GM18526 (cell line): Measurements from ENCODE around the gene TWNK.

ENCODE experiments used
- POLR2A ChIP-seq: IDR thresholded peaks from 3 replicates; pipeline ENCODE4 v1.6.1; 2011; ENCODE audit not compliant: insufficient read length; ENCODE audit errors: extremely low read depth

The TWNK gene

GRCh38 chr10:101022967-101023705 lies 35.8 kb downstream of the TWNK start:
- TF ChIP-seq POLR2A: no peak

- TF ChIP-seq POLR2A: no peak
Observed at GRCh38 chr10:101027106-101027720, 39.9 kb downstream of the TWNK start.

- no peak for TF ChIP-seq POLR2A
Observed at GRCh38 chr10:101028446-101029337, 41.3 kb downstream of the TWNK start.

- TF ChIP-seq POLR2A: no peak
Observed at GRCh38 chr10:101029520-101030295, 42.4 kb downstream of the TWNK start.

GRCh38 chr10:101030496-101031127 lies 43.3 kb downstream of the TWNK start:
- TF ChIP-seq POLR2A: no peak

- TF ChIP-seq POLR2A: no peak
Observed at GRCh38 chr10:101031128-101031795, 43.9 kb downstream of the TWNK start, which contains the start of the genes PDZD7 and SFXN3. Gene PDZD7 (minus strand): TSS chr10:101031129. CDS start chr10:101030219, 910 bp downstream. Gene SFXN3 (plus strand): TSS chr10:101031234. CDS start chr10:101034695, 3,461 bp downstream.

GRCh38 chr10:101031796-101032636 lies 44.7 kb downstream of the TWNK start:
- TF ChIP-seq POLR2A: no peak

- TF ChIP-seq POLR2A: no peak
Observed at GRCh38 chr10:101032637-101033224, 45.4 kb downstream of the TWNK start.

GRCh38 chr10:101033276-101033675 lies 45.9 kb downstream of the TWNK start:
- TF ChIP-seq POLR2A: no peak

GRCh38 chr10:101035314-101035713 lies 48.0 kb downstream of the TWNK start:
- TF ChIP-seq POLR2A: no peak

GRCh38 chr10:101035916-101036702 lies 48.8 kb downstream of the TWNK start:
- TF ChIP-seq POLR2A: no peak

- TF ChIP-seq POLR2A: no peak
Observed at GRCh38 chr10:101036726-101037125, 49.4 kb downstream of the TWNK start.
